GM18498 (cell line): Measurements from ENCODE around the gene DMWD.

Experiments used
- ATAC-seq: cut with Tn5 transposase; IDR thresholded peaks from one replicate; pipeline ENCODE4 v1.9.1; 2021; ENCODE audit warnings: mild to moderate bottlenecking, moderate library complexity; ENCODE audit not compliant: unreplicated experiment

DMWD gene

GRCh38 chr19:45792470-45793177 is at the start of gene DMWD:
Gene DMWD, minus strand, starts transcription at chr19:45792845. Its CDS starts 89 bp downstream, at chr19:45792756.
- ATAC-seq, result peak; percentile 96

- no peak for ATAC-seq
These were observed 49.6 kb upstream of the DMWD start for GRCh38 chr19:45842198-45842597.

GRCh38 chr19:45834970-45835369 is 42.3 kb upstream of the DMWD start:
- ATAC-seq, result no peak

- no peak for ATAC-seq
These were observed 36.3 kb upstream of the DMWD start for GRCh38 chr19:45828945-45829344.

- no peak for ATAC-seq
These were observed 35.9 kb upstream of the DMWD start for GRCh38 chr19:45828523-45828922.

- ATAC-seq, result no peak
These were observed 34.9 kb upstream of the DMWD start for GRCh38 chr19:45827459-45828093.

GRCh38 chr19:45826934-45827333 is 34.3 kb upstream of the DMWD start:
- no peak for ATAC-seq

- no peak for ATAC-seq
These were observed 33.6 kb upstream of the DMWD start for GRCh38 chr19:45825917-45826893.

- ATAC-seq, result no peak
These were observed 32.6 kb upstream of the DMWD start for GRCh38 chr19:45825263-45825605.

- ATAC-seq, result no peak
These were observed 32.1 kb upstream of the DMWD start for GRCh38 chr19:45824531-45825262.

GRCh38 chr19:45824041-45824471 is 31.4 kb upstream of the DMWD start:
- no peak for ATAC-seq

- ATAC-seq, result no peak
These were observed 30.5 kb upstream of the DMWD start for GRCh38 chr19:45823182-45823581.

- ATAC-seq, result no peak
These were observed 30.1 kb upstream of the DMWD start for GRCh38 chr19:45822716-45823115.

GRCh38 chr19:45821570-45821969 is 28.9 kb upstream of the DMWD start:
- no peak for ATAC-seq

GRCh38 chr19:45821103-45821521 is 28.5 kb upstream of the DMWD start:
- no peak for ATAC-seq

- ATAC-seq, result no peak
These were observed 27.9 kb upstream of the DMWD start for GRCh38 chr19:45820413-45821102.

GRCh38 chr19:45819769-45820168 is 27.1 kb upstream of the DMWD start:
- ATAC-seq, result no peak

GRCh38 chr19:45817725-45818301 is 25.2 kb upstream of the DMWD start:
- no peak for ATAC-seq

GRCh38 chr19:45817010-45817724 is 24.5 kb upstream of the DMWD start:
- peak; percentile 82 for ATAC-seq
